GM12865 (cell line): ENCODE data around the gene AP5B1.

ENCODE experiments used
- DNase-seq: peaks from one replicate; pipeline ENCODE4 v3.0.0; 2010; ENCODE audit warnings: low read depth
- H3K4me3 ChIP-seq: 2 replicates; pipeline ENCODE4 v1.5.1; 2011; ENCODE audit warnings: mild to moderate bottlenecking, low read depth, low read length, control low read depth
- CTCF ChIP-seq: IDR thresholded peaks from 2 replicates; pipeline ENCODE4 v1.5.1; 2011; ENCODE audit warnings: low read length, control low read depth, low read depth, inconsistent platforms; ENCODE audit not compliant: insufficient read depth; ENCODE audit errors: missing control alignments

The AP5B1 gene

GRCh38 chr11:65780770-65781151, at the start of gene AP5B1:
AP5B1 (minus strand) TSS chr11:65780976; CDS start chr11:65780591, 385 bp downstream.
- TF ChIP-seq CTCF, result no peak
- DNase-seq, result peak; percentile 66
- peak within 1 kb of the TSS; percentile 70 for H3K4me3 ChIP-seq

- DNase-seq, result no peak
- no peak for TF ChIP-seq CTCF
- no peak overlapping the region for H3K4me3 ChIP-seq
Observed at GRCh38 chr11:65829459-65829858, 48.7 kb upstream of the AP5B1 start.

GRCh38 chr11:65826984-65827735, 46.4 kb upstream of the AP5B1 start:
- no peak for DNase-seq
- no peak overlapping the region for H3K4me3 ChIP-seq
- no peak for TF ChIP-seq CTCF

- H3K4me3 ChIP-seq, result no peak overlapping the region
- no peak for DNase-seq
- TF ChIP-seq CTCF, result no peak
Observed at GRCh38 chr11:65822776-65823528, 42.2 kb upstream of the AP5B1 start.

GRCh38 chr11:65821107-65821506, 40.3 kb upstream of the AP5B1 start:
- no peak overlapping the region for H3K4me3 ChIP-seq
- DNase-seq, result no peak
- no peak for TF ChIP-seq CTCF

GRCh38 chr11:65817835-65818680, 37.3 kb upstream of the AP5B1 start:
- H3K4me3 ChIP-seq, result peak overlapping the region; percentile 63
- TF ChIP-seq CTCF, result peak; percentile 99
- peak; percentile 93 for DNase-seq
